HFFc6 (cell line): ENCODE results near the gene NUP210. TPM values are rescaled to one million over a fixed set of nuclear protein-coding genes. Genes with fewer than 3 reads are reported as not detected.

ENCODE experiments used
- DNase-seq: peaks from one replicate; pipeline ENCODE4 v3.0.0-alpha.2; 2018
- H3K27ac Mint-ChIP-seq: 2 replicates; pipeline ENCODE4 v1.8.0; 2020; ENCODE audit warnings: mild to moderate bottlenecking, mixed read lengths
- H3K27me3 Mint-ChIP-seq: 2 replicates; pipeline ENCODE4 v1.8.0; 2021; ENCODE audit warnings: mild to moderate bottlenecking, moderate library complexity, mixed read lengths; ENCODE audit not compliant: insufficient read depth
- H3K36me3 Mint-ChIP-seq: 2 replicates; pipeline ENCODE4 v1.8.0; 2021; ENCODE audit warnings: low read depth, mixed read lengths
- H3K4me1 Mint-ChIP-seq: 2 replicates; pipeline ENCODE4 v1.8.0; 2020; ENCODE audit warnings: low read depth, mixed read lengths
- H3K4me3 Mint-ChIP-seq: 2 replicates; pipeline ENCODE4 v1.8.0; 2020; ENCODE audit warnings: mild to moderate bottlenecking, moderate library complexity, mixed read lengths
- H3K9me3 Mint-ChIP-seq: 2 replicates; pipeline ENCODE4 v1.8.0; 2020; ENCODE audit warnings: mild to moderate bottlenecking, mixed read lengths
- CTCF ChIP-seq: fragments of 200-600 bp; sonication (generic); IDR thresholded peaks from 2 replicates; pipeline ENCODE4 v1.5.0; 2021; ENCODE audit warnings: antibody characterized with exemption, mild to moderate bottlenecking
- total RNA-seq, 6 experiments: library from RNA; stranded (reverse); fragmentation: NEBNext Ultra II Directional; extraction: Animal tissue kit (Norgen Biotek cat#: 25700); gene quantifications; 2 replicates in 1 of 6; 3 replicates in 5 of 6; pipeline ENCODE4 v1.2.3, GENCODE V29; 2021

Gene NUP210
- total RNA-seq, 6 experiments from 2014 or later = 0.33 to 3.4 (median 3.1) TPM

- no peak for TF ChIP-seq CTCF
- H3K27me3 Mint-ChIP-seq = peaks cover 17% of the 10 kb centered on the region
- no peak overlapping the region for H3K27ac Mint-ChIP-seq
- H3K4me3 Mint-ChIP-seq = no peak overlapping the region
- no peaks in the 10 kb centered on the region for H3K9me3 Mint-ChIP-seq
- peaks cover 14% of the 10 kb centered on the region for H3K4me1 Mint-ChIP-seq
- no peak for DNase-seq
- H3K36me3 Mint-ChIP-seq = no peaks in the 10 kb centered on the region
Observed at GRCh38 chr3:13370609-13371008, 49.5 kb downstream of the NUP210 start.

GRCh38 chr3:13370055-13370454 is 50.1 kb downstream of the NUP210 start:
- Mint-ChIP-seq H3K4me1 (peaks cover 14% of the 10 kb centered on the region), H3K9me3 (no peaks in the 10 kb centered on the region), H3K36me3 (no peaks in the 10 kb centered on the region), H3K27me3 (peaks cover 23% of the 10 kb centered on the region), H3K27ac (no peak overlapping the region), H3K4me3 (no peak overlapping the region)
- no peak for DNase-seq
- no peak for TF ChIP-seq CTCF

GRCh38 chr3:13368834-13369233 is 51.3 kb downstream of the NUP210 start:
- H3K4me3 Mint-ChIP-seq = no peak overlapping the region
- peaks cover 14% of the 10 kb centered on the region for H3K4me1 Mint-ChIP-seq
- no peak overlapping the region for H3K27ac Mint-ChIP-seq
- no peaks in the 10 kb centered on the region for H3K9me3 Mint-ChIP-seq
- no peak for TF ChIP-seq CTCF
- H3K36me3 Mint-ChIP-seq = no peaks in the 10 kb centered on the region
- H3K27me3 Mint-ChIP-seq = peaks cover 25% of the 10 kb centered on the region
- no peak for DNase-seq

- Mint-ChIP-seq H3K27me3 (peaks cover 25% of the 10 kb centered on the region), H3K36me3 (no peaks in the 10 kb centered on the region), H3K4me1 (peaks cover 14% of the 10 kb centered on the region), H3K27ac (no peak overlapping the region), H3K9me3 (no peaks in the 10 kb centered on the region), H3K4me3 (no peak overlapping the region)
- DNase-seq = no peak
- TF ChIP-seq CTCF = no peak
Observed at GRCh38 chr3:13367728-13368127, 52.4 kb downstream of the NUP210 start.

GRCh38 chr3:13365390-13366379 is 54.4 kb downstream of the NUP210 start:
- no peaks in the 10 kb centered on the region for H3K36me3 Mint-ChIP-seq
- no peak for DNase-seq
- H3K27me3 Mint-ChIP-seq = peaks cover 27% of the 10 kb centered on the region
- no peak overlapping the region for H3K27ac Mint-ChIP-seq
- no peak overlapping the region for H3K4me3 Mint-ChIP-seq
- no peak for TF ChIP-seq CTCF
- no peaks in the 10 kb centered on the region for H3K9me3 Mint-ChIP-seq
- H3K4me1 Mint-ChIP-seq = no peaks in the 10 kb centered on the region; the same call in 1 of the 2 replicates
